Endothelial cell of coronary artery (primary cell): ENCODE measurements around the gene SLC25A46. TPM values are rescaled to one million over a fixed set of nuclear protein-coding genes. Genes with fewer than 3 reads are reported as not detected.

Experiments used
- total RNA-seq: library from RNA; depleted of rRNA; stranded (reverse); fragments of >200 nt; gene quantifications from 2 replicates; pipeline ENCODE4 v1.2.3, GENCODE V29; 2014

The SLC25A46 gene
- total RNA-seq, result 57.7 and 57.8 TPM in 2 replicates

GRCh38 chr5:110738812-110739651 lies at the start of gene SLC25A46:
Gene SLC25A46, plus strand, starts transcription at chr5:110739007. Its CDS starts 113 bp downstream, at chr5:110739120.

GRCh38 chr5:110726249-110727024 lies 12.4 kb upstream of the SLC25A46 start, which contains the start of gene TMEM232:
Gene TMEM232, minus strand, starts transcription at chr5:110726671. Its CDS starts 59,319 bp downstream, at chr5:110667352.

Other genes starting within 250 kb of the SLC25A46 start
- 0.75 and 1.3 TPM in 2 replicates for gene TMEM232, start 12.3 kb upstream of the SLC25A46 start, total RNA-seq